Measurements from ENCODE around the gene NCKAP5. TPM values are rescaled to one million over a fixed set of nuclear protein-coding genes. Genes with fewer than 3 reads are reported as not detected.

Gene NCKAP5
- polyA plus RNA-seq, 1 experiment, result 16.6 TPM

DNA sequence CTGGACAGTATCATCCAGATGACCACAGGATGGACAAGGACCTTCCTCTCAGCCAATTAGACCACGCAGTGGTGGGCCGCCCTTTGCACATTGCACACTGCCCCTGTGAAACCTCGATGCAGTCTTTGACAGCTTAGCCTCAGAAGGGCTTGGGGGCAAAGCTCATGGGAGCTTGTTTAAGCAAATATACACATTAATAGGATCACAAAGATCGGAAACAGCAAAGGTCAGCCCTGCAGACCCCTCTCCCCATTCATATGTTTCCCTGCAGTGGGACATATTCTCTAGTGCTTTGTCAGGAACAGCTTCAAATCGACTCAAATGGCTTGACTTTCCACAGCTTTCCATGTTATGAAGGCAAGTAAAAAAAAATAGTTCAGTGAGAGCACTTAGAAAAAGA lies 708.7 kb downstream of the NCKAP5 start:
- no peak for DNase-seq (ENCODE audit: low read depth, low spot score)
- no peak overlapping the region for H3K27ac ChIP-seq (ENCODE audit: low read depth, low read length)
- H3K4me3 ChIP-seq (ENCODE audit: low read depth, low read length), result no peak overlapping the region
- POLR2A ChIA-PET, result no interaction called here
- TF ChIP-seq, protein P1, sequence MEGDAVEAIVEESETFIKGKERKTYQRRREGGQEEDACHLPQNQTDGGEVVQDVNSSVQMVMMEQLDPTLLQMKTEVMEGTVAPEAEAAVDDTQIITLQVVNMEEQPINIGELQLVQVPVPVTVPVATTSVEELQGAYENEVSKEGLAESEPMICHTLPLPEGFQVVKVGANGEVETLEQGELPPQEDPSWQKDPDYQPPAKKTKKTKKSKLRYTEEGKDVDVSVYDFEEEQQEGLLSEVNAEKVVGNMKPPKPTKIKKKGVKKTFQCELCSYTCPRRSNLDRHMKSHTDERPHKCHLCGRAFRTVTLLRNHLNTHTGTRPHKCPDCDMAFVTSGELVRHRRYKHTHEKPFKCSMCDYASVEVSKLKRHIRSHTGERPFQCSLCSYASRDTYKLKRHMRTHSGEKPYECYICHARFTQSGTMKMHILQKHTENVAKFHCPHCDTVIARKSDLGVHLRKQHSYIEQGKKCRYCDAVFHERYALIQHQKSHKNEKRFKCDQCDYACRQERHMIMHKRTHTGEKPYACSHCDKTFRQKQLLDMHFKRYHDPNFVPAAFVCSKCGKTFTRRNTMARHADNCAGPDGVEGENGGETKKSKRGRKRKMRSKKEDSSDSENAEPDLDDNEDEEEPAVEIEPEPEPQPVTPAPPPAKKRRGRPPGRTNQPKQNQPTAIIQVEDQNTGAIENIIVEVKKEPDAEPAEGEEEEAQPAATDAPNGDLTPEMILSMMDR (IDR thresholded peaks at IDR 0.05; ENCODE audit: low read depth, low read length), result no peak
- CTCF ChIA-PET, result no interaction called here
- no peaks in the 10 kb centered on the region for H3K27me3 ChIP-seq (ENCODE audit: control insufficient read depth, insufficient read depth, low read length)
- no peaks in the 10 kb centered on the region for H3K9me3 ChIP-seq (ENCODE audit: control insufficient read depth, insufficient read depth, low read length)

DNA sequence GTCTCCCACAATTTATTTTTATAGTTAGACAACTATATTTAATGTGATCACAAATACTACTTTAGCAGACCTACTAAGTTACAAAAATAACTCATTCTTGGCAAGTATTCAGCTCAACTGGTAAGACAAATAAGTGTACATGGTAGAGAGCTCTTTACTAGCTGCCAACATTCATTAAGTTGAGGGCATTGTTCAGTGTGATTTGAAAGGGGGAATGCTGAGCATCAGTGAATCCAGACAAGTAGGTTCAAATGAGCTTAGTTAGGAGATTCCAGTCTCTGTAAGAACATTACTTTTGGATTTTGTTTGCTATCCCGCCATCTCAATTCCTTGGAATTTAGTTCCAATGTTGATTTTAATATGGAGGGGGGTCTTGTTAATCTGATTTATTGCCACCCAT lies 710.9 kb downstream of the NCKAP5 start:
- no peak for DNase-seq (ENCODE audit: low read depth, low spot score)
- CTCF ChIA-PET, result no interaction called here
- H3K9me3 ChIP-seq (ENCODE audit: control insufficient read depth, insufficient read depth, low read length), result no peaks in the 10 kb centered on the region
- H3K4me3 ChIP-seq (ENCODE audit: low read depth, low read length), result no peak overlapping the region
- POLR2A ChIA-PET, result no interaction called here
- no peak overlapping the region for H3K27ac ChIP-seq (ENCODE audit: low read depth, low read length)
- no peaks in the 10 kb centered on the region for H3K27me3 ChIP-seq (ENCODE audit: control insufficient read depth, insufficient read depth, low read length)
- TF ChIP-seq, protein P1 (IDR thresholded peaks at IDR 0.05; ENCODE audit: low read depth, low read length), result no peak

DNA sequence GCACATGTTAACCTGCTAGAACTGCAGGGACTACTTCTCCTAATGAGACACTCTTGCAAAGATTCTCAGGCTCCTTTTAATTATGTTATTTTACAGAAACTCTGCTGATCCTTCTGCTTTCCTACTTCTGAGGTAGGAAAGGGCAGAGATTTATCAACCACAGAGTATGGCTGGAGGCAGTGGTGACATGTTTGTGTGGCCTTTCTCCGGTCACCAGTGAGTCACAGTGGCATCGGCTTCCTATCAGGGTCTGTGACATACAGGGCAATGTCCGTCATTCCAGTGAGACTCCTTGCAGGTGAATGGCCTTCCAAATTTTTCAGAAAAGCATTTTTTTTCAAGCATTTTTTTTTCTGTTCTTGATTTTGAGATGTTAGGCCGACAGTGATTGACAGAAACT lies 717.6 kb downstream of the NCKAP5 start:
- CTCF ChIA-PET, result no interaction called here
- TF ChIP-seq, protein P1 (IDR thresholded peaks at IDR 0.05; ENCODE audit: low read depth, low read length), result no peak

DNA sequence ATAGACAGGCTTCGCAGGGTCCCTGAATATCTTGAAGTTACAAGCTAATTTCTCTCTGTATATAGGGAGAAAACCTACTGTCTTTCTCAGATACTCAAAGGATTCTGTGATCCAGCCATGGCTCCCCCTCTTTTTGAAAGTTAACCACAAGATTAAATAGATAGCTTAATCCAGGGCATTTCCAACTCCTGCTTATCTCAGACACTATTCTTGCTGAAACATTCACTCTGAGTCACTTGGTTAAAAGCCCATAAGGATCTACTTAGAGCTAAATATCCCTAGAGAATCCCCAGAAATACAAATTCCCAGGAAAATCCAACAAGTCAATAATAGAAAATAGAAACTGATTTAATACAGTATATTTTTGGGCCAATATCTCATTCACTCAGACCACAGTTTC lies 719.1 kb downstream of the NCKAP5 start:
- ChIA-PET POLR2A (no interaction called here), CTCF (no interaction called here)
- DNase-seq (ENCODE audit: low read depth, low spot score), result peak; percentile 20
- no peaks in the 10 kb centered on the region for H3K27me3 ChIP-seq (ENCODE audit: control insufficient read depth, insufficient read depth, low read length)
- H3K27ac ChIP-seq (ENCODE audit: low read depth, low read length), result no peak overlapping the region
- no peak overlapping the region for H3K4me3 ChIP-seq (ENCODE audit: low read depth, low read length)
- TF ChIP-seq, protein P1 (IDR thresholded peaks at IDR 0.05; ENCODE audit: low read depth, low read length), result no peak
- no peaks in the 10 kb centered on the region for H3K9me3 ChIP-seq (ENCODE audit: control insufficient read depth, insufficient read depth, low read length)

More for the DNA sequence above, 717.6 kb downstream of the NCKAP5 start:
- no peak overlapping the region for H3K4me3 ChIP-seq (ENCODE audit: low read depth, low read length)
- POLR2A ChIA-PET, result no interaction called here
- no peaks in the 10 kb centered on the region for H3K27me3 ChIP-seq (ENCODE audit: control insufficient read depth, insufficient read depth, low read length)
- no peaks in the 10 kb centered on the region for H3K9me3 ChIP-seq (ENCODE audit: control insufficient read depth, insufficient read depth, low read length)
- DNase-seq (ENCODE audit: low read depth, low spot score), result no peak
- no peak overlapping the region for H3K27ac ChIP-seq (ENCODE audit: low read depth, low read length)

DNA sequence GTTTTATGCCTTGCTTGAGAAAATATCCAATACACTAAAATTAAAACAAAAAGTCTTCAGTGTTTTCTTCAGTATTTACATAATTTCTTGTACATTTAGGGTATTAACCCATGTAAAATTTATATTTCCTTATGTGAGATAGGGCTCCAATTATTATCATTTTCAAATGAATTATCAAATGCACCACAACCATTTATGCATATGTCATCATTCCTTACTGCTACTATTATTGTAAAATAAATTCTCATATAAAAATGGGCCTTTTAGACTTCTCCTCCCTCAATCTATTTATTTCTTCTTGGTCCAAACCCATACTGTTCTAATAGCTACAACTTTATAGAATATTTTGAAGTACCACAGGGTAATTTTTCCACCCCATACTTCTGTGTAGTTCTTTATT lies 722.9 kb downstream of the NCKAP5 start:
- CTCF ChIA-PET, result no interaction called here
- TF ChIP-seq, protein P1 (IDR thresholded peaks at IDR 0.05; ENCODE audit: low read depth, low read length), result no peak
- H3K9me3 ChIP-seq (ENCODE audit: control insufficient read depth, insufficient read depth, low read length), result no peaks in the 10 kb centered on the region

More for the DNA sequence above, 722.9 kb downstream of the NCKAP5 start:
- Histone ChIP-seq H3K4me3 (ENCODE audit: low read depth, low read length) (no peak overlapping the region), H3K27me3 (ENCODE audit: control insufficient read depth, insufficient read depth, low read length) (no peaks in the 10 kb centered on the region), H3K27ac (ENCODE audit: low read depth, low read length) (no peak overlapping the region)
- DNase-seq (ENCODE audit: low read depth, low spot score), result no peak
- POLR2A ChIA-PET, result no interaction called here

Data from AG04450 (cell line).